B cell (primary cell): Measurements from ENCODE around the gene CLDN20. TPM values are rescaled to one million over a fixed set of nuclear protein-coding genes. Genes with fewer than 3 reads are reported as not detected.

Experiments
- ATAC-seq: fragments of 200-7000 bp; cut with Tn5 transposase; one replicate; pipeline ENCODE4 v1.10.0; 2021; ENCODE audit warnings: low read depth, mild to moderate bottlenecking, moderate number of reproducible peaks, moderate library complexity
- CTCF ChIA-PET: fragments of 350-600 bp; sonication (Branson Sonifier 250); formaldehyde crosslinking; loops from one replicate; lab custom pipeline; 2021; ENCODE audit warnings: antibody characterized with exemption, inconsistent platforms; lab: Charles Lee
- POLR2A ChIA-PET: fragments of 350-600 bp; sonication (Branson Sonifier 250); formaldehyde crosslinking; loops from one replicate; lab custom pipeline; 2021; ENCODE audit warnings: antibody characterized with exemption; lab: Charles Lee
- DNase-seq: peaks from one replicate; pipeline ENCODE4 v3.0.0; 2013
- H2AFZ ChIP-seq: 2 replicates; pipeline ENCODE4 v1.6.1; 2012; ENCODE audit warnings: mild to moderate bottlenecking, low read depth, low read length; ENCODE audit not compliant: insufficient read depth, poor library complexity, severe bottlenecking
- H3K27ac ChIP-seq, 2 donors: 1 replicate in 1 of 2; 2 replicates in 1 of 2; pipeline ENCODE4 v1.5.1; 2012 to 2013; ENCODE audit warnings: low read length in 2 of 2, mild to moderate bottlenecking in 2 of 2, moderate library complexity in 1 of 2
- H3K27me3 ChIP-seq, 4 experiments: fragments of 200-600 bp in 1 of 4; sonication (generic) in 1 of 4; replicated peaks in 1 of 4; 1 replicate in 2 of 4; 2 replicates in 2 of 4; pipeline versions ENCODE4 v1.6.1 to v1.7.0; 2013 to 2016; ENCODE audit warnings: low read length in 3 of 4, mild to moderate bottlenecking in 2 of 4, mixed read lengths in 1 of 4, moderate library complexity in 1 of 4; ENCODE audit not compliant: insufficient read depth in 4 of 4, control insufficient read depth in 3 of 4; ENCODE audit errors: control extremely low read depth in 1 of 4
- H3K36me3 ChIP-seq, 2 experiments: replicated peaks in 1 of 2; 1 replicate in 1 of 2; 2 replicates in 1 of 2; pipeline versions ENCODE4 v1.6.1 to v1.7.1; 2013; ENCODE audit warnings: low read length in 1 of 2; ENCODE audit not compliant: insufficient read depth in 2 of 2, control insufficient read depth in 1 of 2; ENCODE audit errors: control extremely low read depth in 1 of 2, extremely low read depth in 1 of 2
- H3K4me1 ChIP-seq, 2 donors: fragments of 200-600 bp in 1 of 2; sonication (generic) in 1 of 2; 1 replicate in 1 of 2; 2 replicates in 1 of 2; pipeline versions ENCODE4 v1.5.1 to v1.6.1; 2013 to 2017; ENCODE audit warnings: low read length in 2 of 2; ENCODE audit not compliant: control insufficient read depth in 2 of 2, insufficient read depth in 2 of 2
- H3K4me2 ChIP-seq: replicated peaks from 2 replicates; pipeline ENCODE3; 2012; ENCODE audit warnings: mild to moderate bottlenecking, low read depth, low read length; ENCODE audit not compliant: poor library complexity, severe bottlenecking
- H3K4me3 ChIP-seq, 5 experiments: fragments of 200-600 bp in 1 of 5; sonication (generic) in 1 of 5; 1 replicate in 3 of 5; 2 replicates in 2 of 5; pipeline versions ENCODE4 v1.5.1 to v1.7.0; 2011 to 2016; ENCODE audit warnings: low read length in 4 of 5, mild to moderate bottlenecking in 4 of 5, low read depth in 2 of 5, control low read depth in 1 of 5, moderate library complexity in 1 of 5; ENCODE audit not compliant: insufficient read depth in 1 of 5; ENCODE audit errors: control extremely low read depth in 1 of 5, extremely low read depth in 1 of 5
- H3K79me2 ChIP-seq: fragments of 200-600 bp; sonication (generic); one replicate; pipeline ENCODE4 v1.6.0; 2016; ENCODE audit warnings: low read length; ENCODE audit not compliant: control insufficient read depth, insufficient read depth
- H3K9ac ChIP-seq: fragments of 200-600 bp; sonication (generic); 2 replicates; pipeline ENCODE4 v1.6.1; 2017; ENCODE audit warnings: mild to moderate bottlenecking, low read length, moderate library complexity
- H3K9me3 ChIP-seq, 3 donors: one replicate each; pipeline versions ENCODE4 v1.6.1 to v1.7.1; 2013; ENCODE audit warnings: low read length in 2 of 3; ENCODE audit not compliant: control insufficient read depth in 2 of 3, insufficient read depth in 1 of 3; ENCODE audit errors: control extremely low read depth in 1 of 3
- H4K20me1 ChIP-seq: 2 replicates; pipeline ENCODE4 v1.6.0; 2012; ENCODE audit warnings: mild to moderate bottlenecking, low read length; ENCODE audit not compliant: insufficient read depth, control insufficient read depth, poor library complexity, severe bottlenecking
- H3K27ac Mint-ChIP-seq: one replicate; pipeline ENCODE4 v1.8.0; 2021; ENCODE audit warnings: mixed read lengths
- H3K27me3 Mint-ChIP-seq: one replicate; pipeline ENCODE4 v1.8.0; 2021; ENCODE audit warnings: mixed read lengths
- H3K4me1 Mint-ChIP-seq: one replicate; pipeline ENCODE4 v1.8.0; 2021; ENCODE audit warnings: mixed read lengths
- H3K4me3 Mint-ChIP-seq: one replicate; pipeline ENCODE4 v1.8.0; 2021; ENCODE audit warnings: mixed read lengths
- H3K9me3 Mint-ChIP-seq: one replicate; pipeline ENCODE4 v1.8.0; 2022; ENCODE audit warnings: mixed read lengths; ENCODE audit not compliant: insufficient read depth
- CTCF ChIP-seq: fragments of 200-600 bp; IDR thresholded peaks from one replicate; pipeline ENCODE4 v1.8.0; 2022; ENCODE audit warnings: antibody characterized with exemption, mild to moderate bottlenecking
- EZH2 ChIP-seq: IDR thresholded peaks from 2 replicates; pipeline ENCODE4 v1.6.1; 2012; ENCODE audit warnings: borderline replicate concordance, low read depth, mild to moderate bottlenecking, moderate library complexity, low read length; ENCODE audit not compliant: insufficient read depth, poor library complexity, severe bottlenecking
- WGBS: methylation state at CpG from one replicate; pipeline ENCODE4 v1.1.5; 2013; ENCODE audit warnings: missing lambda C conversion rate; ENCODE audit not compliant: insufficient coverage; 5-methylcytosine and 5-hydroxymethylcytosine counted together
- intact Hi-C: fragments of 100-400 bp; cut with micrococcal nuclease; formaldehyde crosslinking; loops from one replicate; pipeline ENCODE4 v1.10.0; 2022
- polyA plus RNA-seq: library from polyadenylated mRNA; depleted of rRNA; stranded (reverse); fragments of >200 nt; gene quantifications from 2 replicates; pipeline ENCODE4 v1.2.3, GENCODE V29; 2012
- total RNA-seq, 2 donors: library from RNA; stranded (reverse); fragments of 120-200 nt in 1 of 2; gene quantifications; 1 replicate in 1 of 2; 2 replicates in 1 of 2; pipeline versions ENCODE4 v1.2.3 to v1.2.4, GENCODE V29; 2013 to 2022

CLDN20 gene
- total and polyA plus RNA-seq, 2 donors (not counting 1 experiment from before 2014, with no cell fraction given), result not detected

- no CpG with 5 or more reads among the region's 1 CpG for WGBS
- H3K9ac ChIP-seq, result no peak overlapping the region
Observed at GRCh38 chr6:155274533-155274932, 10.7 kb downstream of the CLDN20 start.

More at GRCh38 chr6:155274533-155274932, 10.7 kb downstream of the CLDN20 start:
- POLR2A ChIA-PET, result no interaction called here
- no peaks in the 10 kb centered on the region for H3K9me3 Mint-ChIP-seq
- no peak overlapping the region for H2AFZ ChIP-seq
- H3K4me1 ChIP-seq, result no peaks in the 10 kb centered on the region
- H3K27ac Mint-ChIP-seq, result no peak overlapping the region
- H3K27ac ChIP-seq, result no peak overlapping the region
- CTCF ChIA-PET, result interaction anchor here (1.0 kb wide), 1 partner anchor 406 kb away, joined by 5 read pairs; no protein-coding TSS in a partner anchor
- no peaks in the 10 kb centered on the region for H4K20me1 ChIP-seq
- H3K27me3 Mint-ChIP-seq, result no peaks in the 10 kb centered on the region
- no peak overlapping the region for H3K4me3 ChIP-seq
- intact Hi-C loops, result no loop called here
- DNase-seq (no peak), ATAC-seq (no peak)
- no peak overlapping the region for H3K4me2 ChIP-seq
- H3K27me3 ChIP-seq, result no peaks in the 10 kb centered on the region
- H3K36me3 ChIP-seq, result peaks cover 0 to 43% of the 10 kb centered on the region in 2 experiments
- no peaks in the 10 kb centered on the region for H3K9me3 ChIP-seq
- no peaks in the 10 kb centered on the region for H3K79me2 ChIP-seq
- TF ChIP-seq EZH2 (no peak), CTCF (no peak)
- H3K4me3 Mint-ChIP-seq, result no peak overlapping the region
- no peaks in the 10 kb centered on the region for H3K4me1 Mint-ChIP-seq
